GM13977 (cell line): ENCODE measurements around the gene MYH6.

Experiments used
- DNase-seq: peaks from one replicate; pipeline ENCODE4 v3.0.0; 2012; ENCODE audit warnings: low spot score
- in situ Hi-C: fragments of 300-500 bp; cut with MboI; formaldehyde crosslinking; loops from one replicate; pipeline ENCODE4 v1.12.0; 2022; ENCODE audit warnings: low sequenced_read_pairs, low pct_unique_long_range_greater_than_20kb, mixed read lengths, inconsistent platforms; ENCODE audit not compliant: unreplicated experiment
- TF ChIP-seq, protein P1 (sequence below): IDR thresholded peaks from 2 replicates; pipeline ENCODE4 v1.5.1; 2012; ENCODE audit warnings: mild to moderate bottlenecking, control low read depth; ENCODE audit not compliant: insufficient read depth; ENCODE audit errors: extremely low read depth, missing control alignments

MYH6 gene

DNA sequence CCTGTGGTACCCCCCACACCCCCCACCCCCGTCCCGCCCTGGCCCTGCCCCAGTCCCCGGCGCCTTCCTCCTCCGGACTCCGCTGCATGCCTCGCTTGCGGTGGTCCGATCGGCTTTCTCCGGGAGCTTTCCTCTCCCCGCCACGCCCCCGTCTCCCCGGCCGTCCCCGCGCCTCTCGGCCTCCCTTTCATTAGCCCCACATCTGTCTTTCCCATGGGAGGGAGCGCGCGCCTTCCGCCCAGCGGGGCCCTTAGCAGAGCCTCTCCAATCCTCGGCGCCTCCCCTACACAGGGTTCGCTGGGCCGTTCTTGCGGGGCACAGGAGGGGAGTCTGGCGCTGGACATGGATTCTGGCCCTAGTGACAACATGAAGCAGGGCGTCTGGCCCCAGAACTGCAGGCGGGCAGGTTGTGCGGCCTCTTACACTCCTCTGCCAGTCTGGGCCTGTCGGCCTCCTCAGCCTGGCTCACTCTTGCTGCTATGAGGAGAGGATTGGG lies 41.6 kb downstream of the MYH6 start:
- in situ Hi-C loops = no loop called here
- DNase-seq = no peak
- TF ChIP-seq, protein P1, sequence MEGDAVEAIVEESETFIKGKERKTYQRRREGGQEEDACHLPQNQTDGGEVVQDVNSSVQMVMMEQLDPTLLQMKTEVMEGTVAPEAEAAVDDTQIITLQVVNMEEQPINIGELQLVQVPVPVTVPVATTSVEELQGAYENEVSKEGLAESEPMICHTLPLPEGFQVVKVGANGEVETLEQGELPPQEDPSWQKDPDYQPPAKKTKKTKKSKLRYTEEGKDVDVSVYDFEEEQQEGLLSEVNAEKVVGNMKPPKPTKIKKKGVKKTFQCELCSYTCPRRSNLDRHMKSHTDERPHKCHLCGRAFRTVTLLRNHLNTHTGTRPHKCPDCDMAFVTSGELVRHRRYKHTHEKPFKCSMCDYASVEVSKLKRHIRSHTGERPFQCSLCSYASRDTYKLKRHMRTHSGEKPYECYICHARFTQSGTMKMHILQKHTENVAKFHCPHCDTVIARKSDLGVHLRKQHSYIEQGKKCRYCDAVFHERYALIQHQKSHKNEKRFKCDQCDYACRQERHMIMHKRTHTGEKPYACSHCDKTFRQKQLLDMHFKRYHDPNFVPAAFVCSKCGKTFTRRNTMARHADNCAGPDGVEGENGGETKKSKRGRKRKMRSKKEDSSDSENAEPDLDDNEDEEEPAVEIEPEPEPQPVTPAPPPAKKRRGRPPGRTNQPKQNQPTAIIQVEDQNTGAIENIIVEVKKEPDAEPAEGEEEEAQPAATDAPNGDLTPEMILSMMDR = no peak

- no peak for DNase-seq
- TF ChIP-seq, protein P1 = no peak
- in situ Hi-C loops = no loop called here
These were observed 42.2 kb downstream of the MYH6 start for GRCh38 chr14:23365732-23366425.

- TF ChIP-seq, protein P1 = no peak
These were observed 42.9 kb downstream of the MYH6 start, which contains the start of gene EFS for GRCh38 chr14:23365036-23365731. EFS (minus strand) TSS chr14:23365172; CDS start chr14:23365025, 147 bp downstream.

GRCh38 chr14:23364164-23365035 lies 43.7 kb downstream of the MYH6 start:
- in situ Hi-C loops = no loop called here
- DNase-seq = no peak
- TF ChIP-seq, protein P1 = no peak

More at GRCh38 chr14:23365036-23365731, 42.9 kb downstream of the MYH6 start, which contains the start of gene EFS:
- DNase-seq = peak; percentile 48
- in situ Hi-C loops = no loop called here

GRCh38 chr14:23362200-23362599 lies 45.9 kb downstream of the MYH6 start:
- in situ Hi-C loops = no loop called here
- no peak for DNase-seq
- TF ChIP-seq, protein P1 = no peak

GRCh38 chr14:23361763-23362162 lies 46.3 kb downstream of the MYH6 start:
- in situ Hi-C loops = no loop called here
- DNase-seq = no peak
- TF ChIP-seq, protein P1 = no peak
